ENCODE data around the gene COL15A1.

Gene COL15A1

DNA sequence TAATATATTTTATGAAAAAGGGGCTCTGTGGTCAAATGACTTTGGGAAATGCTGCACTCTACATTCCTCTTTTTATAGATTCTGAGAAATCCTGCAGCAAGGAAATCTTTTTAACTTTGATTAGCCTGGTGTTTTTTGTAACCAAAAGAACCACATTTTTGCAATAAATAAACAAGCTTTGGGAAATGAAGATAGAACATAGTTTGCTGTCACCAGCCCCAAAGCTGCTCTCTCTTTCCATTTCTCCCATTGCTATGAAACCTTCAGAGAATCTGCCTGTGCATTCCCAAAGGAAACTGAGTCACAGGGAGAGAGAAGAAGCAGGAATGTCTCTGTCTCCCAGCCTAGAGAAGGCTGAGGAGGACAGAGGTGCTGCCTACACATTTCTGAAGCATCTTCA is 59.0 kb downstream of the COL15A1 start:
- Histone ChIP-seq H3K27me3 (replicated peaks) (no peaks in the 10 kb centered on the region), H3K36me3 (replicated peaks) (no peaks in the 10 kb centered on the region), H3K27ac (no peak overlapping the region), H3K4me3 (ENCODE audit: low read depth, low read length) (no peak overlapping the region)
- DNase-seq: no peak
- TF ChIP-seq, protein P1, sequence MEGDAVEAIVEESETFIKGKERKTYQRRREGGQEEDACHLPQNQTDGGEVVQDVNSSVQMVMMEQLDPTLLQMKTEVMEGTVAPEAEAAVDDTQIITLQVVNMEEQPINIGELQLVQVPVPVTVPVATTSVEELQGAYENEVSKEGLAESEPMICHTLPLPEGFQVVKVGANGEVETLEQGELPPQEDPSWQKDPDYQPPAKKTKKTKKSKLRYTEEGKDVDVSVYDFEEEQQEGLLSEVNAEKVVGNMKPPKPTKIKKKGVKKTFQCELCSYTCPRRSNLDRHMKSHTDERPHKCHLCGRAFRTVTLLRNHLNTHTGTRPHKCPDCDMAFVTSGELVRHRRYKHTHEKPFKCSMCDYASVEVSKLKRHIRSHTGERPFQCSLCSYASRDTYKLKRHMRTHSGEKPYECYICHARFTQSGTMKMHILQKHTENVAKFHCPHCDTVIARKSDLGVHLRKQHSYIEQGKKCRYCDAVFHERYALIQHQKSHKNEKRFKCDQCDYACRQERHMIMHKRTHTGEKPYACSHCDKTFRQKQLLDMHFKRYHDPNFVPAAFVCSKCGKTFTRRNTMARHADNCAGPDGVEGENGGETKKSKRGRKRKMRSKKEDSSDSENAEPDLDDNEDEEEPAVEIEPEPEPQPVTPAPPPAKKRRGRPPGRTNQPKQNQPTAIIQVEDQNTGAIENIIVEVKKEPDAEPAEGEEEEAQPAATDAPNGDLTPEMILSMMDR (IDR thresholded peaks at IDR 0.05; ENCODE audit: low read depth, low read length, missing control alignments): no peak
- in situ Hi-C loops (cut with HindIII; ENCODE audit: low pct_ligation_motif_present, low sequenced_read_pairs): loop anchor here (10.0 kb wide), 1 partner anchor 142 kb away; no protein-coding TSS in a partner anchor

DNA sequence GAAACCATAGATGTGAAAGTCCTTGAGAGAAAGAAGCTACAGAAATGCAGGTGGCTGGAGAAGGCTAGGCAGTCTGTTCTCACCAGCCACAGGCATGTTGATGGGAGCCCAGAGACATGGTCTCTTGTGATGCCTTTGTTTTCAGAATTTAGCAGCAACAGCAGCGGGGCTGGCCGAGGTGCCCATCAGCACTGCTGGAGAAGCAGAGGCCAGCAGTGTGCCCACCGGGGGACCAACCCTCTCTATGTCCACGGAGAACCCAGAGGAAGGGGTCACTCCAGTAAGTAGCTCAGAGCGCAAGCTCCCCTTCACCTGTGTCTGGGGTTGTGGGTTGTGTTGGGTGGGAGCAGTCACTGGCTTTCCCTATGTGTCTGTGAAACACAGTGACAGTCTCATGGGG is 59.6 kb downstream of the COL15A1 start:
- in situ Hi-C loops (cut with HindIII; ENCODE audit: low pct_ligation_motif_present, low sequenced_read_pairs): loop anchor here (10.0 kb wide), 1 partner anchor 141 kb away; no protein-coding TSS in a partner anchor
- no peaks in the 10 kb centered on the region for H3K27me3 ChIP-seq (replicated peaks)
- no peak overlapping the region for H3K4me3 ChIP-seq (ENCODE audit: low read depth, low read length)
- no peak overlapping the region for H3K27ac ChIP-seq
- no peaks in the 10 kb centered on the region for H3K36me3 ChIP-seq (replicated peaks)
- TF ChIP-seq, protein P1 (IDR thresholded peaks at IDR 0.05; ENCODE audit: low read depth, low read length, missing control alignments): no peak
- DNase-seq: no peak

DNA sequence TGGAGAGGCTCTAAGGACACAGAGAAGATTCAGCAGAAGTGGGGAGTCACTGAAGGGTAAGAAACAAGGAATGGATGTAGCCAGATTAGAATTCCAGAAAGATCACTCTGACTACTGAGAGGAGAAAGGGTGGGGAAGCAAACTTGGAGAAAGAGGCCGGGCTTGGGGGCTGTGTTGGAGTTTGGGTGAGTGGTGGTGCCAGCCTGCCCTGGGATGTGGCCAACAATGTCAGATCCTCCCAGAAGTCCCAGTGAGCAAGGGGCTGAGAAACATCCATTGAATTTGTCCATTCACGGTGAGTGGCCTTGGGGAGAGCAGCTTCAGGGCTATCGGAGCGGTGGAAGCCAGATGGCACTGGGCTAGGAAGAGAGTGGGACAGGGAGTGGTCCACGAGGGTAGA is 60.4 kb downstream of the COL15A1 start:
- TF ChIP-seq, protein P1 (IDR thresholded peaks at IDR 0.05; ENCODE audit: low read depth, low read length, missing control alignments): no peak
- no peak overlapping the region for H3K4me3 ChIP-seq (ENCODE audit: low read depth, low read length)
- in situ Hi-C loops (cut with HindIII; ENCODE audit: low pct_ligation_motif_present, low sequenced_read_pairs): loop anchor here (10.0 kb wide), 1 partner anchor 141 kb away; no protein-coding TSS in a partner anchor
- no peaks in the 10 kb centered on the region for H3K36me3 ChIP-seq (replicated peaks)
- no peaks in the 10 kb centered on the region for H3K27me3 ChIP-seq (replicated peaks)
- DNase-seq: no peak
- no peak overlapping the region for H3K27ac ChIP-seq

DNA sequence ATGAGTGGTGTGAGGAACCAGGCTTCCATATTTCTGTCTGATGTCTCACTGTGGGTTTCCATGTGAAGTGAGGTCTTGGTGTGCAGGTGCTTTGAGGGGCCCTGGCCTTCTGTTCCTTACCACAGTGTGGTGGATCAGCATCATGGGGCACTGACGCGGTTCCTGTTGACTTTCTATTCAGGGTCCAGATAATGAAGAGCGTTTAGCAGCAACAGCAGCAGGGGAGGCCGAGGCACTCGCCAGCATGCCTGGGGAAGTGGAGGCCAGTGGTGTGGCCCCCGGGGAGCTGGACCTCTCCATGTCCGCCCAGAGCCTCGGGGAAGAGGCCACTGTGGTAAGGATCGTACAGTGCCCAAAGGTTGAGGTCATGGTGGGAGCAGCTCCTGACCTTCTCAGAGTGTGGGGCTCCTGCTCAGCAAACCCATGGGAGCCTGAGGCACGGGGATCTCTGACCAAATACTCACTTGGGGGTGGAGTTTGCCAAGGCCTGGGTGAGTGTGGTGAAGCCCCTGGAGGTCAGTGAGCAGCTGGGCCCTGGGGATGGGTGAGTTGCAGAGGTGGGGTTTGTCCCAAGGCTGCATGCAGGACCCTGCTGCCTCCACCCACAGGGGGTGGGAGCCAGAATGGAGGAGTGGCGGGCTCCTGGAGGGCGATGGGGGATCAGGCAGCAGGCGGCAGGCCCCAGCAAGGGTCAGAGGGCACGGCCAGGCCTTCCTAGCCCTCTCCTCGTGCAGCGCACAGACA is 61.2 kb downstream of the COL15A1 start:
- Histone ChIP-seq H3K27me3 (replicated peaks) (no peaks in the 10 kb centered on the region), H3K4me3 (ENCODE audit: low read depth, low read length) (no peak overlapping the region), H3K36me3 (replicated peaks) (no peaks in the 10 kb centered on the region), H3K27ac (no peak overlapping the region)
- TF ChIP-seq, protein P1 (IDR thresholded peaks at IDR 0.05; ENCODE audit: low read depth, low read length, missing control alignments): no peak
- DNase-seq: no peak
- in situ Hi-C loops (cut with HindIII; ENCODE audit: low pct_ligation_motif_present, low sequenced_read_pairs): loop anchor here (10.0 kb wide), 1 partner anchor 140 kb away; no protein-coding TSS in a partner anchor

DNA sequence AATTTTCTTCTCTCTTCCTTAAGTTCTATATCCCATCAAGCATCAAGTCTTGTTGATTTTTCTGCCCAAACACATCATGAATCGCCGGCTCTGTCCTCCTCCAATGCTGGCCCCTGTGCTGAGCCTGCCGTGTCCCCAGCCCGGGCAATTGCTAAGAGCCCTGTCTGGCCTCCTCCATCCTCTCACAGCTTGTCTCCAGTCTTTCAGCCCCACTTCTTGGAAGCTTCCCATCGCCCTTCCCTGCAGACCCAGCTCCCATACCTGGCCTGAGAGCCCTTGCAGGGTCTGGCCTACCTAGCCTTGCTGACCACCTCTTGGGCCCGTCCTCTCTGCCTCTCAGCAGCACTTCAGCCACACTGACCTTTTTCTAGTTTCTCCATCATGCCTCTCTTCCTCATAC is 61.9 kb downstream of the COL15A1 start:
- Histone ChIP-seq H3K36me3 (replicated peaks) (no peaks in the 10 kb centered on the region), H3K27ac (no peak overlapping the region), H3K4me3 (ENCODE audit: low read depth, low read length) (no peak overlapping the region), H3K27me3 (replicated peaks) (no peaks in the 10 kb centered on the region)
- no peak for DNase-seq
- in situ Hi-C loops (cut with HindIII; ENCODE audit: low pct_ligation_motif_present, low sequenced_read_pairs): loop anchor here (10.0 kb wide), 1 partner anchor 139 kb away; no protein-coding TSS in a partner anchor
- TF ChIP-seq, protein P1 (IDR thresholded peaks at IDR 0.05; ENCODE audit: low read depth, low read length, missing control alignments): no peak
